ENCODE data around the gene TOMM70. TPM values are rescaled to one million over a fixed set of nuclear protein-coding genes. Genes with fewer than 3 reads are reported as not detected.
"Not testable (repeated sequence)": the region's sequence is repeated elsewhere in the genome, so short reads cannot be mapped to it uniquely, and the experiment has no call there.

TOMM70 gene
- 125 TPM for total RNA-seq

DNA sequence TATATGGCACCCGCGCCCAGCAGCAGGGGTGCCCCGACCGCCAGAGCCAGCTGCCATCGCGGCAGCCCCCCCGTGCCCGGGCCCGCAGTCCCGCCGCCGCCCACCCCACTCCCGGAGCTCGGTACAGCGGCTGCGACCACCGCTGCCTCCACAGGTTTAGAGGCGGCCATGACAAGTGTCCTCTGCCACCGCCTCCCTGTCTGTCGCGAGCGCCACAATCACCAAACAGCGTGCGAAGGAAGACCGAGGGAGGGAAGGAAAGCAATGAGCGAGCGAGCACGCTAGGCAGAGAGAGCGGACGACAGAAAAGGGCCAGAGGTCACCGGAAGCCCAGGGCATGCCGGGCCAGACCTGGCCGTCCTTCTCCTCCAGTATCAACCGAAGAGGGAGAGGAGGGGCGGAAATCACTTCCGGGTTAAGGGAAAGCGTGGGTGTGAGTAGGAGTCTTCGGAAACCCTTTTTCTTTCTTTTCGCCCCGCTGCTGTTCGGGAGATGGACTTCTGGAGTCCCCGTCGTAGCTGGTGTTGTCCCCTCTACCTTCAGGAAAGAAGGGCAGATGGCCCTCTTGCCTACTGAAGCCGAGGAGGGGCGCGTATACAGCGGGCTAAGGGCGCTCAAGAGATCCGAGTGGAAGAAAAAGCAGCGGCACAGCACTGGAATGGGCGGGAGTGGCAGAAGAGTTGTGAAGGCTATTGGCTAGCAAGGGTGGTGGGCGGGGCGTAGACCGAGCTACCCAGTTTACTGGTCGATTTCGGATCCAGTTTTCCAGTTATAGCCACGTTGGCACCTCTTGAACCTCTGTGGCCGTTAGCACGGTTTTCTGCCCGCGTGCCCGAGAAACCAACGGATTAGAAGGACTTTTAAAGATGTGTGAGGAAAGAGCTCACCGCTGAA, at the start of gene TOMM70, which contains the start of gene LNP1:
TSS of gene TOMM70 (minus strand) at position 310 of the 894 bp plus-strand sequence. CDS start at position 170, 140 bp downstream.
TSS of gene LNP1 (plus strand) at position 760 of the 894 bp plus-strand sequence. CDS start 28,191 bp downstream, outside the sequence.
- DNase-seq = peak; percentile 93

- DNase-seq = no peak
Measured at GRCh38 chr3:100449214-100449613, 48.3 kb upstream of the TOMM70 start.

GRCh38 chr3:100448079-100448478, 47.2 kb upstream of the TOMM70 start:
- DNase-seq = no peak

- not testable (repeated sequence) for DNase-seq
Measured at GRCh38 chr3:100447067-100447466, 46.2 kb upstream of the TOMM70 start.

- no peak for DNase-seq
Measured at GRCh38 chr3:100443690-100444089, 42.8 kb upstream of the TOMM70 start.

GRCh38 chr3:100440895-100441294, 40.0 kb upstream of the TOMM70 start:
- DNase-seq = no peak

DNA sequence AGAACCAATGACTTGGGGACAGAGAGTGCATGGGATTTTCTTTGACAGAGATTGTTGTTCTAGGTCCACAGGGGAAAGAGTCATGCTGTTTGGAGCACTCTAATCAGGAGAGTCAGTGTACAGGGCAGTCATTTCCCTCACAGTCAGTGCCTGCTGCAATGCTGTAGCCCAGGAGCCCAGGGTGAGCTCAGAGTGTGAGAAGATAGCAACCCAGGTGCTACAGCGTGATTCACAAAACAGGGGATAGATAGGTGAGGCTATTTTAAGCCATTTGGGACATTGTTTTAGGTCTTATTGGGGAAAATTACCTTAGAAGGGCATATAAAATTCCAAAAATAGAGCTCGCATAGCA, 37.7 kb upstream of the TOMM70 start:
- DNase-seq = no peak

DNA sequence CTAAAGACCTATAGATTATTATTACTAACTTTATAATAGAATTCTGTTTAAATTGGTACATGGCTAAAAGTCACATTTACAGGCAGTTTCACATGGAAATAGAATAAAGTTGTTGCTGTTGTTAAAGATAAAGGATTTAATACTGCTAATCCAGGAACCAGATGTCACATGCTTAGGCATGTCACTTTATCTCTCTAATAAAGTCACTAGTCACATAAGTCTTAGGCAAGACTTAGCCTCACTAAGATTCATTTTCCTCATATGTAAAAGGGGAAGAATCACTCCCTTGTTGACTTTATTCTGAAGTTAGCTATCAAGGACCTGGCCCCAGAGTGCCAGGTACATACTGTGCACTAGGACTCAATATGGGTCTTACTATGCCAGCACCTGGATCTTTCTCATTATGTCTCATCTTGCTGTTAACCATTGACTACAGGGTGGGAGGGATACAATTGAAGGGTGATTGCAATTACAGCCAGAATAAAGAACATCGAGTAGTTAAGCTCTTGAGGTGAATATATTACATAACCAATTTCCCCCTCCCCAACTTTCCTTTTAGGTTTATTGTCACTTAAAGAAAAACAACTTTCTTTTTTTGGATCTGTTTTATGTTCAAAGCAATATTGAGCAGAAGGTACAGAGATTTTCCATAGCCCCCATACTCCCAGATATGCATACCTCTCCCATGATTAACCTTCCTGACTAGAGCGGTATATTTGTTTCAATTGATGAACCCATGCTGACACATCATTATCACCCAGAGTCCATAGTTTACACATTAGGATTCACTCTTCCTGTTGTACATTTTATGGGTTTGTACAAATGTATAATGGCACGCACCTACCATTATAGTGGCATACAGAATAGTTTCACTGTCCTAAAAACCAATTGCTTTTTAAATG, 37.1 kb upstream of the TOMM70 start:
- DNase-seq = no peak

DNA sequence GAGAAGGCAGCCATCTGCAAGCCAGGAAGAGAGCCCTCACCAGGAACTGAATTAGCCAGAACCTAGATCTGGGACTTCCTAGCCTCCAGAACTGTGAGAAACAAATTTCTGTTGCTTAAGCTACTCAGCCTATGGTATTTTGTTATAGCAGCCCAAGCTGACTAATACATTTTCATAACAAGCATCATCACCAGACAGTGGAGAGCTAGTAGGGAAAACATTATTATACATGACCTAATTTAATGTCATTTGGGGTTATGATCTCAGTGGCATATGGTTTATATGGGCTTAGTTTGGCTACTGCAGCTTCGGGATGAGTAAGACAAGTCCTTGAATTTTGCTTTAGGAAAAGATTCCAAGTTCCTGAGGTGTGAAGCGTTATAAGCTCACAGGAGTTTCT, 36.1 kb upstream of the TOMM70 start:
- no peak for DNase-seq

DNA sequence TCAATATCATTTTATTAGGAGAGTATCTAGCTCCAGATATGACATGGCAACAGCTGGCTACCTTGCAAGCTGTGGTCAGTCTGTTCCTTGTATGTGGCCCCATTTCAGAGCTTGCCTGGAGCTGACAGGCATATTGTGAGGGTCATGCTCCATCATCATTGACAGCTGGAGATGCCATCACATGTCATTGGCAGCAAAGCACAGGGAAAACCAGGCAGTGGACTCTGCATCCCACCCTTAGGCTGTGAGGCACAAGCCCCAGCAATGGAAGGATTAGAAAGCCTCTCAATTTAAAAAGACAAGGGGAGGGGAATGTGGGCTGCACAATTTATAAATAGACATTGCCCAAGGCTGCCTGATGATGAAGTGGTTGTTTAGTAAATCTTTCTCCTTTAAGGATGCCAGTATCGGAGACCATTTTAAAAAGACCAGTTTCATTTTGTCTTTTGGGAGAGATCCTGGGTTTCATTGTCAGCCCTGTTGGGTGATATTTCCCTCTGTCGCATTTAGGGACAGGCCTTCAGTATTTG, 28.4 kb upstream of the TOMM70 start:
- no peak for DNase-seq

- DNase-seq = no peak
Measured at GRCh38 chr3:100427699-100428098, 26.8 kb upstream of the TOMM70 start.

DNA sequence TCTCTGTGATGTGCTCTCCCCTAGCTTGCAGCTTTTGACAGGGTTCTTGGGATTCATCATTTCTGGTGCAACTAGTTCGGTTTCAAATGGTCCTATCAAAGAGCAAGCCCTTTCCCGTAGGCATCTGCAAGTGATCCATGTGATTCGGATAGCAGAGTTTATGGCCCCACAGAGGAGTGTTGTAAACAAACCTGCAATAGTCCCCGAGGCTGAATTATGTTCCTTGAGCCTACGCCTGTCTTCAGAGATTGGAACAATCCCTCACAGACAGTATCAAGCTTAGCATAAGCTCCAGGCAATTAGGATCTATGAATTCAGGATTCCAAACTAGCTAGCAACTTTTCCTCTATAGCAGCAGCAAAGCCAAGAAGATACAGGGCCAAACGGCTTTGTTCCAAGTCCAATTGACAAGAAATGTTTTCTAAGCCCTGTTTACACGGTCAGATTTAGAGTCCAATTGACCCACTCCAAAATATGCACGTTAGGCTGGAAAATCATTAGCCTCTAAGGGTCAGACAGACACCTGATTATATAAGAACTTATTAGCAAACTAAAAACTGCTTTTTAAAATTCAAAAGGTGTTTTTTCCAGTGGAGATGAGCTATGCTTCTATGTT, 25.3 kb upstream of the TOMM70 start:
- DNase-seq = no peak

- no peak for DNase-seq
Measured at GRCh38 chr3:100425316-100425715, 24.4 kb upstream of the TOMM70 start.

- no peak for DNase-seq
Measured at GRCh38 chr3:100424261-100424660, 23.4 kb upstream of the TOMM70 start.

DNA sequence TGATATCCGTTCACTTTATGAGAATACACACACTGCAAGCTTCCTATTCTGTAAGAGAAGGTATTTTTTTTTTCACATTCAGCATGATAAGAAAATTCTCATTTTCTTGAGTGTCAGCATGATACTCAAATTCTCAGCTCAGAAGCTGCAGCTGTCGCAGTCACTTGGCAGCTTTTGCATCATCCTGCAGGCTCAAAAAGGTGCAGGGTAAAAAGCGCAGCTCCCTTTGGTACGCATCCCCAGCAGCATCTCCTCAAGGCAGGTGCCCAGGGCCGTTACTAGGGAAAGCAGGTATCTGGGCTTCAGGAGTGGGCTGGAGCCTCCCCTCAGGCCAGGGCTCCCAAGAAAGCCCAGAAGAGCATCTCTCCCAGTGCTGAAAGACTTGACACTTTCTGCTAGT, 22.7 kb upstream of the TOMM70 start:
- DNase-seq = no peak

GRCh38 chr3:100420885-100421284, 20.0 kb upstream of the TOMM70 start:
- DNase-seq = no peak

GRCh38 chr3:100419406-100419805, 18.5 kb upstream of the TOMM70 start:
- no peak for DNase-seq

GRCh38 chr3:100416863-100417262, 16.0 kb upstream of the TOMM70 start:
- no peak for DNase-seq

DNA sequence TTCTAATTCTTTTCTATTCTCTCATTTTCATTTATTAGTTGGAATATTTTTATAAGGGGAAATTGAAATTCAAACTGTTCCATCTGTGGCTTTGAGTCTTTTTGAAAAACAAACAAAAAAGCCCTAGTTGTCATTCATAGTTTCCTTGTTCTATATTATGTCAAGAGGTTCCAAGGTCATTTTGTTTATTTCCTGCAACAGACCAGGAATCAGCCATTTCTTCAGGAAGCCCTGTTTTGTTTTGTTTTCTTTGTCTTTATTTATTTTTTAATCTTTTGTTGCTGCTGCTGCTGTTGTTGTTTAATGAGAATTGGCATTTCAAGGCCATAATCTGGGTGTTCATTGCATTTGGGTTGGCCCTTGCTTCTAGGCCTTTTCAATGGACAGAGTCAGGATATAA, 15.3 kb upstream of the TOMM70 start:
- DNase-seq = no peak

GRCh38 chr3:100413613-100414012, 12.7 kb upstream of the TOMM70 start:
- no peak for DNase-seq

GRCh38 chr3:100412912-100413590, 12.2 kb upstream of the TOMM70 start:
- DNase-seq = no peak
